Activated CD8-positive, alpha-beta memory T cell treated with anti-CD3 and anti-CD28 coated beads, Interleukin-2, amount 50 U/mL, for 4 hours (primary cell): ENCODE data around the gene KRTAP21-2.
"Not testable (repeated sequence)": the region's sequence is repeated elsewhere in the genome, so short reads cannot be mapped to it uniquely, and the experiment has no call there.

Experiments used
- DNase-seq: peaks from one replicate; pipeline ENCODE4 v3.0.0-alpha.2; 2020

KRTAP21-2 gene

DNA sequence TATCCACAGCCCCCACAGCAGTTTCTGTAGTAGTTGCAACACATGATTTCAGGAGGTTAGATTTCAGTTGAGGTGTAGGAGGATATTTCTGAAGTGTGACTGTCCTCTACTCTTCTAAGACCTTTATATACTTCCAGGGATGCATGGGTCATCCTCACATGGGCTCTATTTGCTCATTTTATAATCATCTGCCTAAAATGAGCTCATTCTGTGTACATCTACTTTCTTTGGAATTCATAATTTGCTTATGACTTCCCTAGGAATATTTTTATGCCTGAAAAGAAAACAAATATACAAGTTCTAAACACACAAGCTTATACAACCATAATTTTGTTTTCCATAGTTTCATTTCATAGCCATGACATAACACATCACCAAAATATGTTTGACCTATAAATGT lies at the start of gene KRTAP21-2:
Gene KRTAP21-2, minus strand, starts transcription at position 101 of the 400 bp plus-strand sequence. Its CDS starts 57 bp downstream, at position 44.
- no peak for DNase-seq

DNA sequence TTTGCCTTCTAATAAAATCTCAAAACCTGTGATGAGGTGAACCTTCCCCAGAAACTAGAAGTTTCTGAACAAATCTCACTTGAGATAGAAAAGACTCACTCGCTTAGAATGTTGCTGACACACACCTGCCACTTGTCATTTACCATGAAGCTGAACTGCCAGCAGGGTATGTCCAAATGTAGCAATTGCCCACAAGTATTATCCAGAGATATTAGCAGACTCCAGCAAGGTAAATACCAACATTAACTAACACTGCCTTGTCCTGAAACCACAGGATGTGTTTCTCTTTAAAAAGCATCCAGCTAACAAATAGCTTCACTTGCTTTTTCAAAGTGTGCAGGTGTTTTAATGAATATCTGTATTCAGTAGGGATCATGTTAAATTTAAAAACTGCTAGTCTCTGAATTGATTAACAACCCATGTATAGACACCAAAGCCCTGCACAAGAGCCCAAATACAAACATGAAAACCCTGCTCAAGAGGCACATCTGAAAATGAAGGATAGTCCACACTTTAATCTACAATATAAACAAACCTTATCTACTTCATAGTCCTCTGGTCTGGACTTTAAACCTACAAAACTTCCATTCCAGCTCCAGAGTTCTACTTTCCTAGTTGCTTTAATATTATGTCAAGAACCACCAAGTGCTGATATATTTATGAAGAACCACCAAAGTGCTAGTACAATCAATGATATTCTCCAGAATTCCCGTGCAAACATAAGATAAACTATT lies 46.7 kb upstream of the KRTAP21-2 start:
- DNase-seq, result no peak

DNA sequence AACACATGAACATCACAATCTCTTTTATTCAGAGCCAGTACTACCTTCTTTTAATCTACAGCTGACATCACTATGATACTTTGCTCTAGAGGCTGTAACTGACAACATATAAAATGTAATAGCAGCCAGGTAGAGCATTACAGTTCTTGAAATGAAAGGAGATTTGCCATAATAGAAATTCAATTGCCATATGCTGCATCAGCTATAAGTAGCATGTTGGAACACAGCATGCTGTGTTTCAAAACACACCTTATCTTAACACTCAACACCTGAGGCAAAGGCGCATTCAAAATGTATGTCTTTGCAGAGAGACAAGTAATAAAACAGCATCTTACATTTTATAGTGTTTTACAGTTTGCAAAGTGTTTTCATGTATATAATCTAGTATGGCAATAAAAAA lies 32.2 kb upstream of the KRTAP21-2 start:
- DNase-seq, result no peak

DNA sequence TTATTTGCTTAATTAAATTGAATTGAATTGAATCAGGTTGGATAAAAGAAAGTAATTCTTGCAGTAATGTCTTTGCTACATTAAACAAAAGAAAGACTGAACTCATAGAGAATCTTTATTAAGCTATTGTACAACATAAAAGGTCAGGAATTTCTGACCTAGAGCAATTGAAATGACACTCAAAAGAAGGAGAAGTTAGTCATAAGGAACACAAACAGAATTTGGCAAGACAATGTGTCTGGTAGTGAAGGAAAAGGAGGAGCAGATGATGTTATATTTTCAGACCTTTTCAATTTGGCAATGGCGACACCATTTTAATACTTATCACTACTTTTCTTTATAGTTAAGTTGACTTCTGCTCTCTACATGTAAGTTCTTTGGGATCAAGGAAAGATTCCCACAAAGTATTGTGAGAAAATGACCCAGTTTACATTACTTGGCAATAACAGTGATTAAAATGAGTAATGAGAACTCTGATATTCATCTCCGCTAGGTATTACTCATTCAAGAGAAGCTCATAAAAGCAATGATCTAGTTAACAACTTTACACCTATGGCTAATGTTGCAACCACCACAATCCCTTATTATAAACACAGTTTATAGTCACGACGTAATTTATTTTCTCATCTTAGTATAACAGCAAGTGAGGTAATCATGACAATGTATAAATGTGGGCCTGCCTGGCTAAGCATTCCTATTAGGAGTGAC lies 22.8 kb upstream of the KRTAP21-2 start:
- no peak for DNase-seq

DNA sequence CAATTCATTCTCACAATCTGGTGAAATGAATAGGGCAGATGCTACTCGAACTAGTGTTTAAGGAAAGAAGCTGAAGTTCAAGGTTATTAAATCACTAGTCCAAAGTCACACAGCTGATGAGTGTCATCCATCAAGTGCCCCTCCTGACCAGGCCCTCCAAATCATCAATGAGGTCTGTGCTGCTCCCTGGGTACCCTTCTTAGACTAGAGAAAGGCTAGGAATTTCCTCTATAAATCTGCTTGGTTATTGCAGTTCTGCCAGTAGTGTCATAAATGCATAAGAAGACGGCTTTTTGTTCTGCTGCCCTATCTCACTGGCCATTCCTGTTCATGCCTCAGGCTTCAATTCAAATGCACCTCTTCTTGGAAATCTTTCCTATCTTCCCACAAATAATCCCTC lies 13.7 kb upstream of the KRTAP21-2 start:
- no peak for DNase-seq

DNA sequence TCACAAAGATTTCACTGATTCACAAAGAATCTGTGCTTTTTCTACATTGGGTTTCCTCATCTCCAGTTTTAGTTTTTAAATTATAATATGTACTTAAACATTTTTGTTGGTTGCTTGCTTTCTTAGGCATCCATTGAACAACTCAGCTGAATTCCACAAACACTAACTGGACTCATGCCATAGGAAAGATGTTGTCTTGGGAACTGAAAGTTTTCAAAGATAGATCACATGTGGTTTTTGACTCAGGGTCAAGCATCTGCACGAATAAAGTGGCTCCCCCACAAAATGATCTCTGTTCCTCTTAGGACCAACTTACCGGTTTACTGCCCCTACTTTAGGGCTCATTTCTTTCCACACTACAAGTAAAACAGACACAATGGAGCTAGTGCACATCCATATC lies 11.2 kb upstream of the KRTAP21-2 start:
- DNase-seq, result no peak

DNA sequence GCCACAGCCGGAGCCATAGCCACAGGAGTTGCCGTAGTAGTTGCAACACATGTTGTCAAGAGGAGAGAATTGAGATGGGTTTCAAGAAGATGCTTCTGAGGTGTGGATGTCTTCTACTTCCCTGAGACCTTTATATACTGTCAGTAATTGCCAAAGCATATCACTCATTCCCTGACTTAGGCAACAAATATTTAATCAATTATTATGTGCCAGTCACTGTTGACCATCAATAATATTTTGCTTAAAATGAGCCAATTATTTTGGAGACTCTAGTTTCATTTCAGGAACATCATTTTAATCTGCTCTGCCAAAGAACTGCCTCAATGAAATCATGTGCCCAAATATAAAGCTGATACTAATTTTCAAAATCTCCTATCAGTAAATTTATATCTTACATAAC lies 8.3 kb upstream of the KRTAP21-2 start, which contains the start of gene KRTAP21-1:
Gene KRTAP21-1, minus strand, starts transcription at position 101 of the 400 bp plus-strand sequence. Its CDS starts 50 bp downstream, at position 51.
- not testable (repeated sequence) for DNase-seq

DNA sequence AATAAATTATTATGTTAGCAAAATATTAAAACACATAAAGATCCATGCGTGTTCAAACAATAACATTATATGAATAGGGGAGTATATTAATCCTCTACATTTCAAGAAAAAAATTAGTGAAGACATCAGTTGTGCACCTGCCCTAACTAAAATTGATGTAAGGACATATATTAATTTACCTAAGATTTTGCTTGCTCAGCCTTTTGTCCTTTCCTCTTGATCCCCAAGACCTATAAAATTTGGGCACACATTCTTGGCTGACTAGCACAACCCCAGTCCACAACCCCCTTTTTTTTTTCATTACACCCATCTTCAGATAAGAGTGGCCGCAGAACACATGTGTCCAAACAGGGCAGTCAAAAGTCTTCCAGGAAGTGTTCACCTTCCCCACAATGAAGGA lies 6.6 kb downstream of the KRTAP21-2 start:
- no peak for DNase-seq

DNA sequence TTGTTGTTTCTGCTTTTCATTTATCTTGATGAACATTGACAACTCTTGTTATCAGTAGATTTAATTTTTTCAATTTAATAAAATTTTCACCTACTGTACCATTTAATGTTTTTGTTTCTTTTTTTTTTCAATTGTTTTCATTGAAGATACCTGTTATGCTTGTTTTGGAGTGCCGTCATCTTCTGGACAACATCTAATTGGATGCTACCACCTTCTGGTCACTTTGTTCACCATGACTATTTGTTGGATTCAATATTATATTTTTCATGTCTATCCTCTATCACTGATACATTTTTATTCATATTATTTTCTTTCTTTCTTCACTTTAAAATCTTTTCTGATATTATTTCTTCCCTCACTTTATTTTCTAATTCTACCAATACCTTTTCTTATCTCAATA lies 14.0 kb downstream of the KRTAP21-2 start:
- DNase-seq, result no peak

DNA sequence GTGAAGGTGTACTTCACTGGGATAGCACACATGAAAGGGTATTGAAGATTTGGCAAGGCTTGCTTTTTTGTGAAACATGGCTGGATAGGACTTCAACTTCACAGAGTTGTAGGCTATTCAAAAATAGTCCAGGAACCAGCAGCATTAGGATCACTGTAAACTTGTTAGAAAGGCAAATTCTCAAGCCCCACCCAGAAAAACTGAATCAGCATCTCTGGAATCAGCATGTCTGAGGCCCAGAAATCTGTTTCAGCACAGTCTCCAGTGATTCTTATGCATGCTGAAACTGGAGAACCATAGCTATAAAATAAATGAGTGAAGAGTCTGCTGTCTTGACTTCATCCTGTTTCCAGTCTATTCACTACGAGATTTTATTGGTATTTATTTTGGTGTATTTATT lies 20.3 kb downstream of the KRTAP21-2 start:
- no peak for DNase-seq

DNA sequence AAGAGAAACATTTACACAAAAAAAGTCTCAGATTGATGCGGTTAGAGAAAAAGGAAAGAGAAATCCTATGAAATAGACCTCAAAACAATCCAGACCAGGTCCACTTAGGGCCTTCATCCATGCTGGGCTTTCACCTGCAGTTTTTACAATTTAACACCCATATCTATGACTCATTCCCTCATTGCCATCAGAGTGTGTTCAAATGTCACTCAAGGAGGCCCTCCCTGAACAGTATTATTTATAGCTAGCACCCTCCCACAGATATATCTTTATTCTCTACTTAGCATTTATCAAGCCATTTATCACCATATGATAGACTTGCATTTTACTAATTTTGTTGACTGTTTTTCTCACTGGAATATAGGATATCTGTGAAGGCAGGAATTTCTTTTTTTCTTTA lies 27.7 kb downstream of the KRTAP21-2 start:
- no peak for DNase-seq

DNA sequence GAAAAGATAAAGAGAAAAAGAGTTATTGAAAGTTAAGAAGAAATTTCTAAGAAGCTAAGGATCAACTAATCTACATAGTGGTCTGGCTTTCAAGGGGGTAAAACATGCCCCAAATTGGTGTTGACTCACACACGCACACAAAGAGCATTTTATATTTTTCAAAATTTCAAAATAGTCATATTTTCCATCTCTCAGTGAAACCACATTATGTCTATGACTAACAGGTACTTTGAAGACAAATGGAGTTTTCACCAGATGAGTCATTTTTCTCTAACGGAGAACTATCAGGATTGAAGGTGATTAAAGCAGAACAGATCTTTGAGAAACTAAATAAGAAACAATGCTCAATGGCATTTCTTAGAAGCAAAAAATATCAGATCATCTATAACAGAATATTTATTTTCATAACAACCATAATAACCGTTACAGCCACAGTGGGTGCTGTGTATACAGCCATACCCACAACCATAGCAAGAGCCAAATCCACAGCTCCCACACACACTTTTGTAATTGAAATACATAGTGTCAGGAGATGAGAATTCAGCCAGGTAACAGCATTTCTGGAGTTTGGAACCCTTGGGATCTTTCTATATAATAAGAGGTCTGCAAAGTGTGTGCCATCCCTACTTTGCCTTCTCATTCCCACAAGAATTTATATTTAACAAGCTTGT lies 28.7 kb downstream of the KRTAP21-2 start, which contains the start of gene KRTAP21-3:
Gene KRTAP21-3, minus strand, starts transcription at position 539 of the 671 bp plus-strand sequence. Its CDS starts 18 bp downstream, at position 521.
- no peak for DNase-seq

DNA sequence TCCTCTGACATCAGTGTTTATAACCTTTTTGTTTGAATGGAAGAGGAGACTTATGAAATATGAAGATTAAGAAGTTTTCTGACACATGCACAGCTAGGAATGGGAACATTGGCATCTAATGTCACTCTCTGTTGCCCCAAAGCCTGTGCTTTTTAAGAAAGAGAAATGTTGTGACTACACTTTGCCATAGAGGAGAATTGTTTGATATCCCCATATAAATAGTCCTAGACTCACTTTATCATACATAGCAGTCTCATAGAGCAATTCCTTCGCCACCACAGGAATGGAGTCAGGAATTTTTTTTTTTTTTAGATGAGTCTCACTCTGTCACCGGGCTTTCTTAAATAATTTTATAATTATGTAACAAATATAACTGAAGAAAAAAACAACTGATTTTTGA lies 30.0 kb downstream of the KRTAP21-2 start:
- no peak for DNase-seq

DNA sequence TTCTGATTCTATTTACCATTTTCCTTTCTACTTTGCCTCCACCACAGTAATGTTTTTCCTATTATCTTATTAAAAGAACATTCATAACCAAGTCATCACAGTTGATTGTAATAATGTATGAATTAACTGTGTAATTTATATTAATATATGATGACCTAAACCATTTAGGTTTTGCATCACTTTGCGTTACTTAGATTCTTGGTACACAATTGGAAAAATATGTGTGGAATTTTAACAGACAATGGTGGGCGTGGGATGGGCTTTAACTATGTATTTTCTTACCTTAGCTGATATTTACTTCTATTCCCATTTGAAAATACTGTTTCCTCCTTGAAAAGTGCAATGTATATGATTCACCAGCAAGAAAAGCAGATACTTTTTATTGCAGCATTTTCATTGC lies 32.1 kb downstream of the KRTAP21-2 start:
- no peak for DNase-seq

DNA sequence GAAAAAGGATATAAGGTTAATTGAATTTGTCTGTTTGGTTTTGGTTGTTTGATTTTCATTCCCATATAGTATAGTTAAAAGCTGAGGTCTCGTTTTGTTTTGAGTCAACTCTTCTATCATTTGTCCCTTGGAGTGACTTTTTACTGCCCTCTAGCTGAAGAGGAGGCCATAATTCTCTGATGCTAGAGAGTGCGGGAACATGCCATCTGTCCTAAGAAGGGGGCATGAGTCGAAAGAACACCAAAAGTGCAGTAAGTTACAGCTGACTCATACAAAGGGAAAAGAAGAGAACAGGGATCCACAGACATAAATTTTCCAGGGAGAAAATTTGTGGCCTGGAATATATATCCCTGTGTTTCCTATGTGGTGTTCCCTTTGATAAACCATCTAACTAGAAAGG lies 32.6 kb downstream of the KRTAP21-2 start:
- DNase-seq, result no peak

DNA sequence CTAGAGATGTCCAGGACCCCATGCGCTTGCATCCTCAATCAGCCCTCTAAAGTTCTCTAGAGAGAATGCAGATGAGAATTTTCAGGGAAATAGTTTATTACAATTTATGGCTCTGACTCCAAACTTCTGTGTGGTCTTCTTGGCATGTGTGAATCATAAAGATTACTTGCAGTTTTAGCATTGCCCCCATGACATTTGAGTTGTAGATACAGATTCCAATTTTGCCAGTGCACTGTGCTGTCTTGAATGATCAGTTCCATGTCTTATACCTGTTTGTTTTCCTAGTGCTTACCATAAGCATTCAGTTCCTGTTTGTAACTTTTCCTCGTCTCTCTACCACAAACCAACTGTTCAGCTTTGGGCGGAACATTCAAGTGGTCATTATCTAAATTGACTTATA lies 33.3 kb downstream of the KRTAP21-2 start:
- DNase-seq, result no peak

DNA sequence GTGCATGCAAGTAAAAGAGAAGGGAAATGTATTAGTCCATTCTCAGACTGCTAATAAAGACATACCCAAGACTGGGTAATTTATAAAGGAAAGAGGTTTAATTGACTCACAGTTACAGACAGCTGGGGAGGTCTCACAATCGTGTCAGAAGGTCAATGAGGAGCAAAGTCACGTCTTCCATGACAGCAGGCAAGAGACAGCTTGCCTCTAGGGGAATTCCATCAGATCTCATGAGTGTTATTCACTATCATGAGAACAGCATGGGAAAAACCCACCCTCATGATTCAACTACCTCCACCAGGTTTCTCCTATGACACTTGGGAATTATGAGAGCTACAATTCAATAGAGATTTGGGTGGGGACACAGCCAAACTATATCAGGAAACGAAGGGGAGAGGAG lies 36.6 kb downstream of the KRTAP21-2 start:
- no peak for DNase-seq

DNA sequence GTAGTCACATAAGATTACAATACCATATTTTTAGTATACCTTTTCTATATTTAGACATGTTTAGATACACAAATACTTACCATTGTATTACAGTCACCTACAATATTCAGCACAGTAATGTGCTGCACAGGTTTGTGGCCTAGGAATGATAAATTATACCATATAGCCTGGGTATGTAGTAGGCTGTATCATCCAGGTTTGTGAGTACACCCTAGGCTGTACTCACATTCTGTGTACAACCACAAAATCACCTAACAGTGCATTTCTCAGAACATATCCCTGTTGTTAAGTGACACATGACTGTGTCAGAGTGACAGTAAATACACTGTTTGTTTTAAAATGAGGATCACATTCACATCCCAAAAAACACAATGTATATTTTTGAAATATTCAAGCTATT lies 39.6 kb downstream of the KRTAP21-2 start:
- no peak for DNase-seq
